ENCODE data around the gene GPC5.

- TF ChIP-seq SIN3A (IDR thresholded peaks at IDR 0.05; ENCODE audit: borderline replicate concordance, insufficient read depth, low read length) = no peak
- TF ChIP-seq, protein P1, sequence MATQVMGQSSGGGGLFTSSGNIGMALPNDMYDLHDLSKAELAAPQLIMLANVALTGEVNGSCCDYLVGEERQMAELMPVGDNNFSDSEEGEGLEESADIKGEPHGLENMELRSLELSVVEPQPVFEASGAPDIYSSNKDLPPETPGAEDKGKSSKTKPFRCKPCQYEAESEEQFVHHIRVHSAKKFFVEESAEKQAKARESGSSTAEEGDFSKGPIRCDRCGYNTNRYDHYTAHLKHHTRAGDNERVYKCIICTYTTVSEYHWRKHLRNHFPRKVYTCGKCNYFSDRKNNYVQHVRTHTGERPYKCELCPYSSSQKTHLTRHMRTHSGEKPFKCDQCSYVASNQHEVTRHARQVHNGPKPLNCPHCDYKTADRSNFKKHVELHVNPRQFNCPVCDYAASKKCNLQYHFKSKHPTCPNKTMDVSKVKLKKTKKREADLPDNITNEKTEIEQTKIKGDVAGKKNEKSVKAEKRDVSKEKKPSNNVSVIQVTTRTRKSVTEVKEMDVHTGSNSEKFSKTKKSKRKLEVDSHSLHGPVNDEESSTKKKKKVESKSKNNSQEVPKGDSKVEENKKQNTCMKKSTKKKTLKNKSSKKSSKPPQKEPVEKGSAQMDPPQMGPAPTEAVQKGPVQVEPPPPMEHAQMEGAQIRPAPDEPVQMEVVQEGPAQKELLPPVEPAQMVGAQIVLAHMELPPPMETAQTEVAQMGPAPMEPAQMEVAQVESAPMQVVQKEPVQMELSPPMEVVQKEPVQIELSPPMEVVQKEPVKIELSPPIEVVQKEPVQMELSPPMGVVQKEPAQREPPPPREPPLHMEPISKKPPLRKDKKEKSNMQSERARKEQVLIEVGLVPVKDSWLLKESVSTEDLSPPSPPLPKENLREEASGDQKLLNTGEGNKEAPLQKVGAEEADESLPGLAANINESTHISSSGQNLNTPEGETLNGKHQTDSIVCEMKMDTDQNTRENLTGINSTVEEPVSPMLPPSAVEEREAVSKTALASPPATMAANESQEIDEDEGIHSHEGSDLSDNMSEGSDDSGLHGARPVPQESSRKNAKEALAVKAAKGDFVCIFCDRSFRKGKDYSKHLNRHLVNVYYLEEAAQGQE (IDR thresholded peaks at IDR 0.05; ENCODE audit: insufficient read depth in 1 of 2, low read depth in 2 of 2, low read length in 2 of 2) = no peak
Observed at GRCh38 chr13:92670096-92670495, 1271.7 kb downstream of the GPC5 start.

Data from PFSK-1 (cell line).